CD4-positive, alpha-beta T cell treated with Interleukin-6 for 4 hours (primary cell): Measurements from ENCODE around the gene TMEM72.

Experiments used
- DNase-seq: peaks from one replicate; pipeline ENCODE4 v3.0.0-alpha.2; 2020; ENCODE audit warnings: mixed read lengths

Gene TMEM72

GRCh38 chr10:44921061-44921460 is 9.9 kb downstream of the TMEM72 start:
- DNase-seq, result no peak

- no peak for DNase-seq
Measured at GRCh38 chr10:44921506-44921905, 10.4 kb downstream of the TMEM72 start.

GRCh38 chr10:44922021-44922420 is 10.9 kb downstream of the TMEM72 start:
- no peak for DNase-seq

GRCh38 chr10:44922796-44923545 is 11.8 kb downstream of the TMEM72 start:
- no peak for DNase-seq

- no peak for DNase-seq
Measured at GRCh38 chr10:44923611-44924010, 12.5 kb downstream of the TMEM72 start.

- no peak for DNase-seq
Measured at GRCh38 chr10:44924261-44925040, 13.3 kb downstream of the TMEM72 start.

- DNase-seq, result no peak
Measured at GRCh38 chr10:44925224-44925623, 14.1 kb downstream of the TMEM72 start.

GRCh38 chr10:44925811-44926750 is 14.9 kb downstream of the TMEM72 start:
- no peak for DNase-seq

GRCh38 chr10:44926751-44927351 is 15.7 kb downstream of the TMEM72 start:
- DNase-seq, result no peak

GRCh38 chr10:44927352-44927751 is 16.2 kb downstream of the TMEM72 start:
- no peak for DNase-seq

GRCh38 chr10:44928462-44928861 is 17.3 kb downstream of the TMEM72 start:
- no peak for DNase-seq

GRCh38 chr10:44929356-44930255 is 18.5 kb downstream of the TMEM72 start:
- DNase-seq, result no peak

GRCh38 chr10:44930904-44931620 is 19.9 kb downstream of the TMEM72 start:
- DNase-seq, result no peak

- DNase-seq, result no peak
Measured at GRCh38 chr10:44931621-44932516, 20.7 kb downstream of the TMEM72 start.

- DNase-seq, result peak; percentile 87
Measured at GRCh38 chr10:44932517-44933450, 21.6 kb downstream of the TMEM72 start.

GRCh38 chr10:44933451-44934321 is 22.5 kb downstream of the TMEM72 start:
- no peak for DNase-seq

- DNase-seq, result no peak
Measured at GRCh38 chr10:44934416-44935200, 23.5 kb downstream of the TMEM72 start.
